EH (cell line): ENCODE data around the gene MTA3.
"Not testable (repeated sequence)": the region's sequence is repeated elsewhere in the genome, so short reads cannot be mapped to it uniquely, and the experiment has no call there.

Source experiments
- DNase-seq: peaks from one replicate; pipeline ENCODE4 v3.0.0-alpha.2; 2015; ENCODE audit warnings: low read depth

MTA3 gene

GRCh38 chr2:42567806-42568400 lies 529 bp upstream of the MTA3 start:
- DNase-seq = peak; percentile 19

GRCh38 chr2:42569116-42569711 lies 782 bp downstream of the MTA3 start:
- DNase-seq = peak; percentile 55

- peak; percentile 24 for DNase-seq
Measured at GRCh38 chr2:42569883-42570282, 1.5 kb downstream of the MTA3 start.

GRCh38 chr2:42572297-42573081 lies 4.1 kb downstream of the MTA3 start:
- no peak for DNase-seq

GRCh38 chr2:42573256-42573655 lies 4.8 kb downstream of the MTA3 start:
- DNase-seq = no peak

GRCh38 chr2:42575458-42576064 lies 7.1 kb downstream of the MTA3 start:
- DNase-seq = no peak

- no peak for DNase-seq
Measured at GRCh38 chr2:42578621-42579020, 10.2 kb downstream of the MTA3 start.

- DNase-seq = no peak
Measured at GRCh38 chr2:42581257-42581656, 12.8 kb downstream of the MTA3 start.

- DNase-seq = not testable (repeated sequence)
Measured at GRCh38 chr2:42584628-42585027, 16.2 kb downstream of the MTA3 start.

GRCh38 chr2:42585779-42586178 lies 17.3 kb downstream of the MTA3 start:
- no peak for DNase-seq

GRCh38 chr2:42587526-42588117 lies 19.2 kb downstream of the MTA3 start:
- DNase-seq = no peak

- DNase-seq = no peak
Measured at GRCh38 chr2:42588121-42588520, 19.7 kb downstream of the MTA3 start.

- DNase-seq = no peak
Measured at GRCh38 chr2:42590176-42590575, 21.7 kb downstream of the MTA3 start.

GRCh38 chr2:42593282-42593681 lies 24.9 kb downstream of the MTA3 start:
- no peak for DNase-seq

- no peak for DNase-seq
Measured at GRCh38 chr2:42598656-42599055, 30.2 kb downstream of the MTA3 start.

- peak; percentile 10 for DNase-seq
Measured at GRCh38 chr2:42601076-42601475, 32.6 kb downstream of the MTA3 start.

GRCh38 chr2:42602218-42602875 lies 33.9 kb downstream of the MTA3 start:
- DNase-seq = no peak

GRCh38 chr2:42602876-42603219 lies 34.4 kb downstream of the MTA3 start:
- no peak for DNase-seq

GRCh38 chr2:42604341-42604867 lies 36.0 kb downstream of the MTA3 start:
- not testable (repeated sequence) for DNase-seq

GRCh38 chr2:42606166-42606565 lies 37.7 kb downstream of the MTA3 start:
- DNase-seq = not testable (repeated sequence)

GRCh38 chr2:42607101-42607637 lies 38.7 kb downstream of the MTA3 start:
- no peak for DNase-seq
